Measurements from ENCODE around the gene PSD. TPM values are rescaled to one million over a fixed set of nuclear protein-coding genes. Genes with fewer than 3 reads are reported as not detected.

PSD gene
- total RNA-seq, 1 experiment from 2014 or later: 3.4 TPM

DNA sequence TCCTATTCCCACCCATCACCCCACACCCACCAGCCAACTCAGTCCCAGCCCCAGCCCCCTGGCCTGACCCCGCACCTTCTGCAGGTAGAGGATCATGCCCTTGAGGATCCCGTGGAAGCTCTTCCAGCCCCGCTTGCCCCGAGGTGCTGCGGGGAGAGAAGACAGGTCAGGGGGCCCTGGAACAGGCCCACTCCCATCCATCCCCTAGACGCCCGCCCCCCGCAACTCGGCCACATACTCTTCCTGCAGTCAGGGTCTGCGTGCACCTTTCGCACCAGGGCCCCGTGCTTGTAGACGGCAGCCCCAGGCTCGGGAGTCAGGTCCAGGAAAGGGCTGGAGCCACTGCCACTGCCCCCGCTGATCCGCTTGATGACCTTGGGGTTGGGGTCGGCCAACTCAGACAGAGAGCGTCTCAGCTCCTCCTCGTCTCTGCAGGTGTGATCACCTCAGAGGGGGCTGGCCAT is 13.4 kb downstream of the PSD start:
- WGBS (ENCODE audit: extremely low coverage, insufficient read length, low lambda C conversion rate): no CpG with 5 or more reads among the region's 19 CpGs

More for the DNA sequence above, 13.4 kb downstream of the PSD start:
- H3K27ac ChIP-seq (ENCODE audit: insufficient read length, low read depth, low read length): no peak overlapping the region
- no peaks in the 10 kb centered on the region for H3K79me2 ChIP-seq (ENCODE audit: insufficient read depth, low read length)
- H3K27me3 ChIP-seq (ENCODE audit: insufficient read depth, low read length): peaks cover 21% of the 10 kb centered on the region; the same call in 1 of the 2 replicates
- H3K4me1 ChIP-seq (ENCODE audit: insufficient read depth, low read length): no peaks in the 10 kb centered on the region
- H2BK12ac ChIP-seq (ENCODE audit: insufficient read length, low read depth, low read length): no peak overlapping the region
- no peak overlapping the region for H2BK20ac ChIP-seq (ENCODE audit: low read depth, low read length, poor library complexity, severe bottlenecking)
- H3K4ac ChIP-seq (ENCODE audit: low read depth, low read length): no peak overlapping the region
- no peak overlapping the region for H3K4me2 ChIP-seq (ENCODE audit: insufficient read depth, insufficient read length, low read length)
- no peak overlapping the region for H3K9ac ChIP-seq (ENCODE audit: extremely low read depth, insufficient read length, low read length)
- no peak overlapping the region for H2AFZ ChIP-seq (ENCODE audit: low read length)
- no peak overlapping the region for H4K8ac ChIP-seq (replicated peaks; ENCODE audit: insufficient read length, low read depth, low read length)
- H4K91ac ChIP-seq (ENCODE audit: insufficient read length, low read depth, low read length): no peak overlapping the region
- H3K23ac ChIP-seq (ENCODE audit: insufficient read length, low read depth, low read length): no peak overlapping the region
- H2BK15ac ChIP-seq (ENCODE audit: low read depth, low read length): no peak overlapping the region
- H4K5ac ChIP-seq (ENCODE audit: insufficient read length, low read depth, low read length): no peak overlapping the region
- H2BK120ac ChIP-seq (ENCODE audit: low read depth, low read length, poor library complexity, severe bottlenecking): no peak overlapping the region
- no peak overlapping the region for H2BK5ac ChIP-seq (ENCODE audit: insufficient read length, low read length)
- TF ChIP-seq, protein P1, sequence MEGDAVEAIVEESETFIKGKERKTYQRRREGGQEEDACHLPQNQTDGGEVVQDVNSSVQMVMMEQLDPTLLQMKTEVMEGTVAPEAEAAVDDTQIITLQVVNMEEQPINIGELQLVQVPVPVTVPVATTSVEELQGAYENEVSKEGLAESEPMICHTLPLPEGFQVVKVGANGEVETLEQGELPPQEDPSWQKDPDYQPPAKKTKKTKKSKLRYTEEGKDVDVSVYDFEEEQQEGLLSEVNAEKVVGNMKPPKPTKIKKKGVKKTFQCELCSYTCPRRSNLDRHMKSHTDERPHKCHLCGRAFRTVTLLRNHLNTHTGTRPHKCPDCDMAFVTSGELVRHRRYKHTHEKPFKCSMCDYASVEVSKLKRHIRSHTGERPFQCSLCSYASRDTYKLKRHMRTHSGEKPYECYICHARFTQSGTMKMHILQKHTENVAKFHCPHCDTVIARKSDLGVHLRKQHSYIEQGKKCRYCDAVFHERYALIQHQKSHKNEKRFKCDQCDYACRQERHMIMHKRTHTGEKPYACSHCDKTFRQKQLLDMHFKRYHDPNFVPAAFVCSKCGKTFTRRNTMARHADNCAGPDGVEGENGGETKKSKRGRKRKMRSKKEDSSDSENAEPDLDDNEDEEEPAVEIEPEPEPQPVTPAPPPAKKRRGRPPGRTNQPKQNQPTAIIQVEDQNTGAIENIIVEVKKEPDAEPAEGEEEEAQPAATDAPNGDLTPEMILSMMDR (conservative IDR thresholded peaks at IDR 0.05): no peak
- 0 out of 7 replicates have a peak overlapping the region, but pooled peaks of 1 of the 3 experiments have one; percentile 27 for H3K27ac Mint-ChIP-seq
- peaks cover 2% of the 10 kb centered on the region for H4K20me1 ChIP-seq (ENCODE audit: control insufficient read depth, insufficient read depth, insufficient read length)
- no peak overlapping the region for H3T11ph ChIP-seq (ENCODE audit: low read length)
- no peaks in the 10 kb centered on the region for H3K23me2 ChIP-seq (ENCODE audit: insufficient read length, low read depth, low read length, poor library complexity, severe bottlenecking)
- peaks cover 56% of the 10 kb centered on the region for H3K27me3 Mint-ChIP-seq (ENCODE audit: low read depth)
- H3K9me3 ChIP-seq (ENCODE audit: control insufficient read depth, low read depth, low read length): no peaks in the 10 kb centered on the region
- peaks cover 11 to 14% of the 10 kb centered on the region in 2 experiments for H3K4me1 Mint-ChIP-seq
- no peak overlapping the region for H3K14ac ChIP-seq (ENCODE audit: insufficient read depth, low read length)
- no peak overlapping the region for H3K18ac ChIP-seq (ENCODE audit: insufficient read length, low read depth, low read length)
- H3K4me3 Mint-ChIP-seq: no peak overlapping the region
- no peak for DNase-seq
- peaks cover 3 to 16% (median 9%) of the 10 kb centered on the region in 3 experiments; a peak in 5 of 7 replicates for H3K36me3 Mint-ChIP-seq (ENCODE audit: insufficient read depth in 1 of 3, low read depth in 3 of 3)
- H3K56ac ChIP-seq (ENCODE audit: insufficient read length, low read depth, low read length): no peak overlapping the region
- no peaks in the 10 kb centered on the region for H3K79me1 ChIP-seq (ENCODE audit: insufficient read depth, low read depth, low read length, poor library complexity, severe bottlenecking)
- H2AK5ac ChIP-seq (ENCODE audit: insufficient read length, low read length): no peak overlapping the region
- peaks cover 0 to 4% of the 10 kb centered on the region in 2 experiments; a peak in 1 of 5 replicates for H3K9me3 Mint-ChIP-seq

Data from H9 (cell line).